Right cardiac atrium (tissue), 5 donors: ENCODE data around the gene ESPNL. TPM values are rescaled to one million over a fixed set of nuclear protein-coding genes. Genes with fewer than 3 reads are reported as not detected.
"Not testable (repeated sequence)": the region's sequence is repeated elsewhere in the genome, so short reads cannot be mapped to it uniquely, and the experiment has no call there.

Source experiments
- ATAC-seq, 2 donors: fragments of 200-7000 bp; cut with Tn5 transposase; one replicate each; pipeline versions ENCODE4 v1.8.0 to v1.9.1; 2020; ENCODE audit warnings: moderate library complexity in 2 of 2, mild to moderate bottlenecking in 1 of 2
- DNase-seq, 3 donors: peaks; one replicate each; pipeline ENCODE4 v3.0.0-alpha.2; 2020
- H3K27ac ChIP-seq: one replicate; pipeline ENCODE4 v1.5.1; 2013; ENCODE audit warnings: mild to moderate bottlenecking, low read length, control low read depth, moderate library complexity
- H3K27me3 ChIP-seq: one replicate; pipeline ENCODE4 v1.6.1; 2013; ENCODE audit not compliant: control insufficient read depth, insufficient read depth
- H3K4me1 ChIP-seq: one replicate; pipeline ENCODE4 v1.6.1; 2013; ENCODE audit warnings: low read length; ENCODE audit not compliant: control insufficient read depth, insufficient read depth
- H3K4me3 ChIP-seq: one replicate; pipeline ENCODE4 v1.5.1; 2013; ENCODE audit warnings: low read length, control low read depth
- H3K9me3 ChIP-seq: one replicate; pipeline ENCODE4 v1.6.1; 2013; ENCODE audit warnings: low read length; ENCODE audit not compliant: control insufficient read depth
- WGBS: extraction: QIAGEN DNeasy Blood & Tissue Kit; methylation state at CpG from one replicate; pipeline ENCODE4 v1.1.7; 2013; 5-methylcytosine and 5-hydroxymethylcytosine counted together
- intact Hi-C, 4 donors: fragments of 100-400 bp; cut with DNase I; formaldehyde crosslinking; loops; one replicate each; pipeline versions ENCODE4 v1.11.0 to v1.14.0; 2022 to 2023
- polyA plus RNA-seq: library from polyadenylated mRNA; stranded (reverse); fragments of 200-250 nt; gene quantifications from one replicate; pipeline ENCODE4 v1.2.3, GENCODE V29; 2013
- total RNA-seq, 4 donors: library from RNA; stranded (reverse); fragmentation: NEBNext Ultra II Directional; extraction: Animal tissue kit (Norgen Biotek cat#: 25700); gene quantifications; one replicate each; pipeline ENCODE4 v1.2.1, GENCODE V29; 2021
- donor health status: healthy with polysubstance abuse.
- donor health status: DM: no; HTN: yes; CAD: no.
- donor health status: DM: no; HTN: no; CAD: no.
- donor health status: DM: no; HTN: yes; CAD: no; lungs with severe emphysema.
- donor health status: DM: yes; HTN: yes; CAD: no.

The ESPNL gene
- total and polyA plus RNA-seq, 5 donors: 0.29 to 0.79 (median 0.57) TPM

GRCh38 chr2:238166391-238167343 lies 66.5 kb downstream of the ESPNL start:
- intact Hi-C loops: no loop called here
- H3K27me3 ChIP-seq: no peaks in the 10 kb centered on the region
- DNase-seq (peak in 2 of 3 donors; percentile 36 to 52), ATAC-seq (no peak)
- WGBS: 79% methylated on average over 24 of the region's 24 CpGs
- H3K9me3 ChIP-seq: no peaks in the 10 kb centered on the region
- peaks cover 5% of the 10 kb centered on the region for H3K4me1 ChIP-seq
- H3K4me3 ChIP-seq: no peak overlapping the region
- H3K27ac ChIP-seq: no peak overlapping the region

DNA sequence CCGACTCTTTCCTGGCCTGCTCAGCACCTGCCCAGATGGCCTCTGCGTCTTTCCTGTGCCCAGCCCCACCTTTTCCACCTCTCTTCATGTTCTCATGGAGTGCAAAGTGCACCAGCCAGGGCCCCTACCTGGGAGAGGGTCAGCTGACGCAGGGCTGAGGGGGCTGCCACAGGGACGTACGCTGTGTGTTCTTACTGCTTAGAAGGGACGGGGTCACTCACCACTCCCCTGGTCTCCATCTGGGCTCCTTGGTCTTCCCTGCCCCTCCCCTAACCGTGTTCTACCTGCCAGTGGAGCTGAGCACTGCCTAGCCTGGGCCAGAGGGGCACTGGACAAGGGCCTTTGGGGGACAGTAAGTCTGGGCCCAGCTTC lies 67.2 kb downstream of the ESPNL start:
- no peaks in the 10 kb centered on the region for H3K27me3 ChIP-seq
- DNase-seq (peak in 1 of 3 donors; percentile 32), ATAC-seq (no peak)
- 88% methylated on average over 7 of the region's 7 CpGs for WGBS
- H3K9me3 ChIP-seq: no peaks in the 10 kb centered on the region
- no peak overlapping the region for H3K4me3 ChIP-seq
- intact Hi-C loops: no loop called here
- H3K27ac ChIP-seq: no peak overlapping the region
- H3K4me1 ChIP-seq: peaks cover 5% of the 10 kb centered on the region

GRCh38 chr2:238167761-238168160 lies 67.6 kb downstream of the ESPNL start:
- Histone ChIP-seq H3K9me3 (no peaks in the 10 kb centered on the region), H3K4me1 (peaks cover 5% of the 10 kb centered on the region), H3K4me3 (no peak overlapping the region), H3K27ac (no peak overlapping the region), H3K27me3 (no peaks in the 10 kb centered on the region)
- intact Hi-C loops: no loop called here
- 80% methylated on average over 8 of the region's 8 CpGs for WGBS
- no peak for ATAC-seq
- peak in 1 of 3 donors; percentile 55 for DNase-seq

- H3K4me3 ChIP-seq: no peak overlapping the region
- no peaks in the 10 kb centered on the region for H3K27me3 ChIP-seq
- DNase-seq (no peak), ATAC-seq (no peak)
- H3K4me1 ChIP-seq: peaks cover 5% of the 10 kb centered on the region
- intact Hi-C loops: no loop called here
- no peaks in the 10 kb centered on the region for H3K9me3 ChIP-seq
- WGBS: 85% methylated on average over 13 of the region's 13 CpGs
- H3K27ac ChIP-seq: no peak overlapping the region
Observed at GRCh38 chr2:238168196-238169047, 68.3 kb downstream of the ESPNL start.

GRCh38 chr2:238169048-238169707 lies 69.0 kb downstream of the ESPNL start:
- no peaks in the 10 kb centered on the region for H3K27me3 ChIP-seq
- 55% methylated on average over 6 of the region's 6 CpGs for WGBS
- H3K4me1 ChIP-seq: peaks cover 5% of the 10 kb centered on the region
- no peak overlapping the region for H3K4me3 ChIP-seq
- DNase-seq (peak in 1 of 3 donors; percentile 67), ATAC-seq (peak; percentile 7 to 34)
- intact Hi-C loops: no loop called here
- H3K9me3 ChIP-seq: no peaks in the 10 kb centered on the region
- no peak overlapping the region for H3K27ac ChIP-seq

DNA sequence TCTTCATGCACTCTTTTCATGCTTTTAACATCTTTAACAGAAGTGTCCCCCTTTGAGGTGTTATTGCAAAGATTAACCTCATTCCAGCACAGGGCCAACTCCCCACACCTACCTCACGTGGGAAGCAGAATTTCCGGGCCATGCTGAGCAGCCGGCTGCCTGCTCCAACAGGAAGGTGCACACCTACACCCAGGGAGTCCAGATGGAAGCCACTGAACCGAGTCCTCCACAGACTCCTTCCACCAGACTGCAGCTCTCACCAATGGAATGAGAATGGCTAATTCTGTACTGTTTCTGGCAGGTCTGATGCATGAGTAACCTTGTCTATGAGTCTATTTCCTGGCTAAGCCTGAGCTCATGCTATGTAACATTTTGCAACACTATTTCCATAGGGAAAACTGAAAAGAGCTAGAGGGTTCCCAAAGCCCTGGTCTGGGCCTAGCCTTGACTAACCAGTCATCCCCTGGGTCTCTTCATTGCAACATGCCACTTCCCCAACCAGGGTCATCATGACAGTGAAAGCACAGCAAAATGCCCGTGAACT lies 69.6 kb downstream of the ESPNL start:
- ATAC-seq: peak; percentile 29 to 63
- WGBS: 61% methylated on average over 5 of the region's 5 CpGs
- intact Hi-C loops: no loop called here
- no peaks in the 10 kb centered on the region for H3K27me3 ChIP-seq
- H3K9me3 ChIP-seq: no peaks in the 10 kb centered on the region
- no peak overlapping the region for H3K4me3 ChIP-seq
- no peak for DNase-seq
- peaks cover 5% of the 10 kb centered on the region for H3K4me1 ChIP-seq
- peak overlapping the region; percentile 29 for H3K27ac ChIP-seq

DNA sequence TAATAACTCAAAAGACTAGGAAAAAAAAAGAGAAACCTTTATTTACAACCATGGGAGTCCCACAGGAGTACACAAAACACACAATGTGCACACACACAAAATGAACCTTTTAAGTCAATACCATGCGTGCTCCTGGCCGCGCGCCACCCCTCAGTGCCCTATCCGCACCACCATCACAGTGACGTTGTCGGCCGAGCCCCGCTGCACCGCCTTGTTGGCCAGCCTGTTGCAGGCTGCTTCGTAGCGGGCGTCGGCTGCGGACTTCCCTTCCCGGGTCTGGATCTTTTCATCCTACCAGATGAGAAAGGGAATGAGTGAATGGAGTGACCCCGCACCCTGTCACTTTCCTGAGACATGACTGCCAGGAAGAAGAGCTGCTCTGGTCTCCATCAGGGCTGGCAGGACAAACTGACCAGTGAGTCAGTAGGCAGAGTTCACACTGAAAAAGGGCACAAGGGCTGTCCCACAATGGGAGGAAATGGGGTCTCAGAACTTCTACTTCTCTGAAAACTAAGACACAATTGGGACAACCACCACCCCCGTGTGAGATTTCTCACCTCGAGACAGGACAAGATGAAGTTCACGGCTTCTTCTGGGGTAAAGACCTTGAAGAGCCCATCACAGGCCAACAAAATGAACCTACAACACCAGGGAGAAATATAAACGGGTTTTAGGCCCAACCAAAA lies 70.4 kb downstream of the ESPNL start:
- no peaks in the 10 kb centered on the region for H3K9me3 ChIP-seq
- peaks cover 5% of the 10 kb centered on the region for H3K4me1 ChIP-seq
- H3K27ac ChIP-seq: no peak overlapping the region
- intact Hi-C loops: no loop called here
- 90% methylated on average over 21 of the region's 21 CpGs for WGBS
- H3K4me3 ChIP-seq: no peak overlapping the region
- DNase-seq (peak in 2 of 3 donors; percentile 61 to 69), ATAC-seq (no peak)
- H3K27me3 ChIP-seq: no peaks in the 10 kb centered on the region

DNA sequence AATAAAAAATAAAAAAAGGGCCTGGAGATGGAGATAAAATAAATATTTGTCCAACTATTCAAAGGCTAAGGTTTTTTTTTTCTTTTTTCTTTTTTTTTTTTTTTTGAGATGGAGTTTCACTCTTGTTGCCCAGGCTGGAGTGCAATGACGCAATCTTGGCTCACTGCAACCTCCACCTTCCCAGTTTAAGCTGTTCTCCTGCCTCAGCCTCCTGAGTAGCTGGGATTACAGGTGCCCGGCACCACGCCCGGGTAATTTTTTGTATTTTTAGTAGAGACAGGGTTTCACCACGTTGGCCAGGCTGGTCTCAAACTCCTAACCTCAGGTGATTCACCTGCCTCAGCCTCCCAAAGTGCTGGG lies 70.9 kb downstream of the ESPNL start:
- H3K9me3 ChIP-seq, H3K27me3 ChIP-seq, H3K4me3 ChIP-seq, ATAC-seq, DNase-seq, intact Hi-C loops, H3K27ac ChIP-seq, H3K4me1 ChIP-seq: not testable (repeated sequence)
- 93% methylated on average over 5 of the region's 5 CpGs for WGBS

DNA sequence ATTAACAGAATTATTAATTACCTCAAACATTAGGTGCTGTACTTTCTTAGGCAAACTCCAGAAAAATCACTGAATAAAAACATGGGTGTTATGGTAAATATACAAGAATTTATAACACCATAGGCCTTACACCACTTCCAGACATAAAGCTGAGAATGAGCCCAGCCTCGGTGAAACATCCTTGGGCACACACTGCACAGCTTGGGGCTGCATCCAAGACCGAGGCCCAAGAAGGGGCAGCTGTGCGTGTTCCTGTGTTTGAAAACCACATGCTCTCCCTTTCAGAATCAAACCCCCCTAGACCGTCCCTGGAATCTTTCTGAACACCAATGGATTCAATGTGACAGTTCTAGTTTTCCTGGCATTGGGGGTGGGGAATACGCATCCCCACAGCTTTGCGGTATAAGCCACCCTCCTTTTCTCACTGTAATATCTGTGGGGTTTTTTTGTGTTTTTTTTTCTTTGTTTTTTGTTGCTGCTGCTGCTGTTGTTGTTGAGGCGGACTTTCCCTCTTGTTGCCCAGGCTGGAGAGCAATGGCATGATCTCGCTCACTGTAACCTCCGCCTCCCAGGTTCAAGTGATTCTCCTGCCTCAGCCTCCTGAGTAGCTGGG lies 71.5 kb downstream of the ESPNL start:
- ATAC-seq (no peak), DNase-seq (no peak)
- Histone ChIP-seq H3K27me3 (no peaks in the 10 kb centered on the region), H3K4me3 (no peak overlapping the region), H3K27ac (no peak overlapping the region), H3K4me1 (peaks cover 5% of the 10 kb centered on the region), H3K9me3 (no peaks in the 10 kb centered on the region)
- 94% methylated on average over 9 of the region's 9 CpGs for WGBS
- intact Hi-C loops: no loop called here

DNA sequence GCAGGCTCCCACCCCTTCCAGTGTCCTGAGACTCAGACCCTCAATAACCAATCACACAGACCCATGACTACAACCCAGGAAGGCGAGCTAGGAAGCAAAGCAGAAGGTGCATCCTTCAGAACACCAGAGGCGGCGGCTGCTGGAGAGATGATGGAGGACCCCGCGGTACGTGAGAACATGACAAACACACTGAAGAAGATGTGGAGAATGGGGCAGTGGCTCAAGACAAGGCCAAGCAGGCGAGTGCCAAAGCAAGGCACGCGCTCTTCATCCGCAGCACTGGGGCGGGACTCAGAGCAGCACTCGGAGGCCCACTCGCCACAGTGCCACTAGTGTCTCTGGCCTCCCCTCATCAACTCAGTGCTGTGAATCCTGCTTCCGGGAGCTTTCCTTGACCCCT lies 72.3 kb downstream of the ESPNL start:
- no peak for ATAC-seq

More for the DNA sequence above, 72.3 kb downstream of the ESPNL start:
- 91% methylated on average over 14 of the region's 14 CpGs for WGBS
- no peak for DNase-seq
- Histone ChIP-seq H3K9me3 (no peaks in the 10 kb centered on the region), H3K4me1 (peaks cover 5% of the 10 kb centered on the region), H3K4me3 (no peak overlapping the region), H3K27ac (no peak overlapping the region), H3K27me3 (no peaks in the 10 kb centered on the region)
- intact Hi-C loops: no loop called here
